Effector memory CD4-positive, alpha-beta T cell (primary cell): ENCODE measurements around the gene AGAP1.

Experiments used
- DNase-seq, 3 donors: peaks; one replicate each; pipeline ENCODE4 v3.0.0-alpha.2; 2020
- H3K27ac ChIP-seq: 2 replicates; pipeline ENCODE4 v1.7.0; 2013; ENCODE audit warnings: mild to moderate bottlenecking, low read length, moderate library complexity; ENCODE audit not compliant: insufficient read depth, poor library complexity, severe bottlenecking
- H3K27me3 ChIP-seq: replicated peaks from 2 replicates; pipeline ENCODE4 v1.7.0; 2013; ENCODE audit warnings: mild to moderate bottlenecking, low read length; ENCODE audit not compliant: insufficient read depth, control insufficient read depth, poor library complexity, severe bottlenecking
- H3K36me3 ChIP-seq: 2 replicates; pipeline ENCODE4 v1.7.0; 2013; ENCODE audit warnings: mild to moderate bottlenecking, low read length, moderate library complexity; ENCODE audit not compliant: control insufficient read depth, insufficient read depth
- H3K4me1 ChIP-seq: 2 replicates; pipeline ENCODE4 v1.7.0; 2013; ENCODE audit warnings: low read length, mild to moderate bottlenecking; ENCODE audit not compliant: control insufficient read depth, insufficient read depth, poor library complexity, severe bottlenecking
- H3K4me3 ChIP-seq: 2 replicates; pipeline ENCODE4 v1.7.0; 2013; ENCODE audit warnings: low read length, low read depth, mild to moderate bottlenecking; ENCODE audit not compliant: insufficient read depth, poor library complexity, severe bottlenecking
- H3K9me3 ChIP-seq: 2 replicates; pipeline ENCODE4 v1.7.0; 2013; ENCODE audit warnings: mild to moderate bottlenecking, low read length, moderate library complexity; ENCODE audit not compliant: control insufficient read depth

Gene AGAP1

DNA sequence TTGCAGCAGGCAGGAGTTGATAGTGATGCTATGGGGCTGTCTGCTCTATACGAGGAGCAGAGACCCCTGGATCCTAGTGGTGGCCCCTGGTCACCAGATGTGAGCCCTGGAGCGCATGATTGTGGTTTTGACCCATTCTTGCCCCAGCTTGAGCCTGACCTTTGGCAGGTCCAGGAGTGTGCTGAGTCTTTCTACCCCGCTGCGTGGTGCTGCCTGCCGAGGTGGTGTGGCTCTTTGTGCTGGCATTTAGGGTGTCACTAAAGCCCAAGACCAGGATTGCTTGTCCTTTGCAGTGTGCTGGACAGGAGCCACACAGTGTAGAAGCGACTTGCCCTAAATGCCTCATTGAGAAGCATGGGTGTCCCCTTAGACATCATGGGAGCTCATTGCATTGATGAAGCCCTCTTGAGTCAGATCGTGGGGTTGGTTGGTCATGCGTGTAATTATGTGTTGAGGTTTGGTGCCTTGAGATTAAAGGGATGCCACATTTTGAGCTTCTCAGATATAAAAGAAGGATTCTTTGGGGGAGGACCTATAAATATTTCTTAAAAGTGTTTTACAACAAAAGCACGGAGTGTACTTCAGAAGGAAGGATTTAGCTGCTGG, 88.3 kb downstream of the AGAP1 start:
- Histone ChIP-seq H3K4me1 (no peaks in the 10 kb centered on the region), H3K27me3 (no peaks in the 10 kb centered on the region)

DNA sequence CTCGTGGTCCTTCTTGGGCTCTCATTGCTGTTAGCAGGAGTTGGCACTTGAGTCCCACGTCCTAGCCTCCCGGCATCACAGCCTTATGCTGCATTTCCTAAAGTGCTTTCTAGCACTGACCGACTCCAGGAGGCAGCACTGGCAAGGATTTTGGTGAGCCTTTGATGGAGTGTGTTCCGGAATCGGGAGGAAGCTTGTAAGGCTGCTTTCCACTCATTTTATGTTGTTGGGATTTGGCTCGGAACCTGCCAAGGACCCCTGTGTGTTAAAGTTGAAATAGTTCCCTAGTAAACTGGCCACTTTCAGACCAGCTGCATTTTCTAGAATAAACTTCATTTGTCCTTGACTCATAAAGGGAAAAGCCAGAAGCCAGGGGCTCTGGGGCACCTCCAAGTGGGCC, 88.9 kb downstream of the AGAP1 start:
- no peaks in the 10 kb centered on the region for H3K9me3 ChIP-seq
- no peak for DNase-seq
- H3K36me3 ChIP-seq = no peaks in the 10 kb centered on the region
- H3K4me3 ChIP-seq = no peak overlapping the region
- H3K27ac ChIP-seq = no peak overlapping the region
- no peaks in the 10 kb centered on the region for H3K4me1 ChIP-seq
- no peaks in the 10 kb centered on the region for H3K27me3 ChIP-seq

More for the DNA sequence above, 88.3 kb downstream of the AGAP1 start:
- no peak for DNase-seq
- H3K4me3 ChIP-seq = no peak overlapping the region
- no peaks in the 10 kb centered on the region for H3K9me3 ChIP-seq
- no peaks in the 10 kb centered on the region for H3K36me3 ChIP-seq
- no peak overlapping the region for H3K27ac ChIP-seq

DNA sequence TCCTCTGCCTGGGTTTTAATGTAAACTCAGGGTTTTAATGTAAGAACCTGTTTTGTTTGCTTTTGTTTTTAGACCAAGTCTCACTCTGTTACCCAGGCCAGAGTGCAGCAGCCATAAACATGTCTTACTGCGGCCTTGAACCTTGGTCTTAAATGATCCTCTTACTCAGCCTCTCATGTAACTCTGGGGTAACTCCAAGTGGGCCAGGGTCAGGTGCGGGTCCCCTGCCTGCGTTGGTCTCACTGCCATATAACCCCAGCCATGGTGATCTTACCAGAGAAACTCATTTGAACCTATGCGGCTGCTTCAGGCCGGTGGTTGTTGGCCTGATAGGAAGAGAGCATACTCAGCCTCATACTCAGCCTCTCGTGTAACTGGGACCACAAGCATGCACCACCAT, 89.3 kb downstream of the AGAP1 start:
- Histone ChIP-seq H3K4me3 (no peak overlapping the region), H3K9me3 (no peaks in the 10 kb centered on the region), H3K27me3 (no peaks in the 10 kb centered on the region), H3K36me3 (no peaks in the 10 kb centered on the region), H3K4me1 (no peaks in the 10 kb centered on the region), H3K27ac (no peak overlapping the region)
- no peak for DNase-seq

DNA sequence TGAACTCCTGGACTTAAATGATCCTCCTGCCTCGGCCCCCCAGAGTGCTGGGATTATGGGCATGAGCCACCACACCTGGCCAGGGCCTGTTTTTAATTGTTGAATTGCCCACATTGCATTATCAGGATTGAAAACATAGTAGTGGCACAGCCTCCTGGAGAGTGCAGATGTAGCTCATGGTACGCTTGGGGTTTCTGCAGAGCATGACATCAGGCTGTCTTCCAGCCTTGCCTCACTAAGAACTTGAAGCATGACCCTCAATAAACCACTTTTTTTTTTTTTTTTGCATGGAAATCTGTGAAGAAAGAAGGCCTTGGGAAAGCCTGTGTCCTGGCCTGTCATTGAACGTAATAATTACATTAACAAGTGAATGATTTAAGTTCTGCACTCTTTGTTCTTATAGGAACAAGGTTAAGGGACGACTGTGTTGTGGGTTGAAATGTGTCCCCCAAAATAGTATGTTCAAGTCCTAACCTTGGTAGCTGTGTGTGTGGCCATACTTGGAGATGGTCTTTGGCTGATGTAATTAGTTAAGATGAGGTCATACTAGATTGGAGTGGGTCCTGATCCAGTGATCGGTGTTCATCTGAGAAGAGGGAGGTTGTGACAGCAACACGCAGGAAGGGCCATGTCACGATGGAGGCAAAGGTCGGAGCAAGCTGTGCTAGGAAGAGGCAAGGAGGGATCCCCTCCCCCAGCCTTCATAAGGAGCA, 90.2 kb downstream of the AGAP1 start:
- Histone ChIP-seq H3K4me3 (no peak overlapping the region), H3K36me3 (no peaks in the 10 kb centered on the region), H3K9me3 (no peaks in the 10 kb centered on the region), H3K27me3 (no peaks in the 10 kb centered on the region), H3K4me1 (no peaks in the 10 kb centered on the region), H3K27ac (no peak overlapping the region)
- DNase-seq = no peak

DNA sequence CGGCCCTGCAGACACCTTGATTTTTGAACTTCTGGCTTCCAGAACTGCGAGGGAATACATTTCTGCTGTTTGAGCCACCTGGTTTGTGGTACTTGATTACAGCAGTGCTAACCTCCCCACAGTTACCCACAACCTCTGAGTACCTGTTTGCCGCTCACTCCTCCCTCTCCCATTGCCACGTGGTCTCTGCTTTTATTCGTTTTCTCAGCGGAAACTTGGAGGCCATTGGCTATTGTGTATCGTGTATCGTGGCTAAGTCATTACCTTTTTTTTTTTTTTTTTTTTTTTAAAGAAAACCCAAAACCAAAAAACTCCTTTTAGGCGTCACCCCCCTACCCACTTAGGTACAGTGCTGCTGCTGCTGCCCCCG, 90.8 kb downstream of the AGAP1 start:
- Histone ChIP-seq H3K36me3 (no peaks in the 10 kb centered on the region), H3K4me3 (no peak overlapping the region), H3K27me3 (no peaks in the 10 kb centered on the region), H3K9me3 (no peaks in the 10 kb centered on the region), H3K27ac (no peak overlapping the region), H3K4me1 (no peaks in the 10 kb centered on the region)
- DNase-seq = no peak

DNA sequence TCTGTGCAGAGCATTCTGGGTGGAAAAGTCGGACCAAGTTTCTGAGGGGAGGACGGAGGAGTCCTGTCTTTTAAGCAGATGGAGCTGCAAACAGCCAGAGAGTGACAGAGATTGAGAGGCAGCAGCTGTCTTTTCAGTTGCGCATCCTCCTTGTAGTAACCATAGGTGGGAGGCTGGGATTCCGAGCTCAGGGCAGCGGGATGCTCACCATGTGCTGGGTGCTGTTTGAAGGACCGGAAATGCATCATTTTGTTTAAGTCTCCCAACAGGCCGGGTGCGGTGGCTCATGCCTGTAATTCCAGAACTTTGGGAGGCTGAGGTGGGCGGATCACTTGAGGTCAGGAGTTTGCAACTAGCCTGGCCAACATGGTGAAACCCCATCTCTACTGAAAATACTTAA, 93.4 kb downstream of the AGAP1 start:
- no peak overlapping the region for H3K27ac ChIP-seq
- no peaks in the 10 kb centered on the region for H3K9me3 ChIP-seq
- H3K27me3 ChIP-seq = no peaks in the 10 kb centered on the region
- H3K4me1 ChIP-seq = no peaks in the 10 kb centered on the region
- H3K4me3 ChIP-seq = no peak overlapping the region
- no peaks in the 10 kb centered on the region for H3K36me3 ChIP-seq
- no peak for DNase-seq

DNA sequence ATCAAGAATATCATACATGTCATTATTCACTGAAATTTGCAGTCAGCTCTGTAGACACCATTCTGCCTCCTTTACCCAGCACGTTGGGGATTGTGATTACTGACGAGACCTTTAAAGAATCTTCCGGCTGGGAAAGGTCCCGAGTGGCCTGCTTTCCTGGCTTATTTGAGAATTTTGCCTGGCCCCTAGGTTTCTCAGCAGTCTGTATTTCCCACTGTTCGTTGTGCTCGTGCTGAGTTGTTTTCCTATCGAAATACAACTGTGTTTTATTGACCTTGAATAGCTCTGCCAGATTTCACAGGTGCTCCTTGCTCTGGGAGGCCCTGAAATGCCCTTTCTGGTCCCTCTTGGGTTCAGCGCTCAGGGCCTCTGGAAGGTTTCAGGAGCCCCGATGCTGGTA, 94.9 kb downstream of the AGAP1 start:
- no peak for DNase-seq
- no peaks in the 10 kb centered on the region for H3K36me3 ChIP-seq
- H3K9me3 ChIP-seq = no peaks in the 10 kb centered on the region
- no peaks in the 10 kb centered on the region for H3K4me1 ChIP-seq
- H3K27ac ChIP-seq = no peak overlapping the region
- no peak overlapping the region for H3K4me3 ChIP-seq
- no peaks in the 10 kb centered on the region for H3K27me3 ChIP-seq

DNA sequence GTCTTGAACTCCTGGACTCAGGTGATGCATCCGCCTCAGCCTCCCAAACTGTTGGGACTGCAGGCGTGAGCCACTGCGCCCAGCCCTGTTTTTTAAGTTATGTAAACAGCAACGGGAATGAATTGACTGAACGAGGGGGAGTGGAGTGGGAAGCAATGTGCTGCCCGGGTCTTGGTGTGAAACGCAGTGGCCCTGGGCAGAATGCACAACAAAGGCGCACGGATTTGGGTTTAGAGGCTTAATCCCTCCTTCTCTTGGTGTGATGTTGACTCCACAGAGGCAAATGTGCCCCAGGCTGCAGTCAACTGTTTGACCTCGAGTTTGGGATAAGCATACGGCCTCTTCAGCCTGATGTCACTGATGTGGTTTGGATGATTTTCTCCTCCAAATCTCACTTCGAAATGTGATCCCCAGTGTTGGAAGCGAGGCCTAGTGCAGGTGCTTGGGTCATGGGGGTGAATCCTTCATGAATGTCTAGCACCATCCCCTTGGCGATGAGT, 97.4 kb downstream of the AGAP1 start:
- no peaks in the 10 kb centered on the region for H3K4me1 ChIP-seq
- no peak overlapping the region for H3K27ac ChIP-seq
- no peak overlapping the region for H3K4me3 ChIP-seq
- no peaks in the 10 kb centered on the region for H3K9me3 ChIP-seq
- no peaks in the 10 kb centered on the region for H3K36me3 ChIP-seq
- no peak for DNase-seq
- no peaks in the 10 kb centered on the region for H3K27me3 ChIP-seq

DNA sequence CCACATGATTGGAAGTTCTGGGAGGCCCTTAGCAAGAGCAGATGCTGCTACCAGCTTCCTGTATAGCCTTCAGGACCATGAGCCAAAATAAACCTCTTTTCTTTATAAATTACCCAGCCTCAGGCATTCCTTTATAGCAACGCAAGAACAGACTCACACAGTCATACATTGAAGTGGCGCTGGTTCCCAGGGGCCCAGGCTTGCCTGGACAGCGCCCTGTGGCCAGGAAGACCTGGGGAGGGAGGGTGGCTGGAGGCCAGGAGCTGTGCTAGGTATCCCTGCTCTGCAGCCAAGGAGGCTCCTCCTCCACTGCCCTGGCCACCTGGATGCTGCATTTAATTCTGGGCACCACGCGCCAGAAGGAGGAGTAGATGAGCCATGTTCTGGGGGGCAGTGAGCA, 98.1 kb downstream of the AGAP1 start:
- H3K4me3 ChIP-seq = no peak overlapping the region
- H3K9me3 ChIP-seq = no peaks in the 10 kb centered on the region
- no peak overlapping the region for H3K27ac ChIP-seq
- no peak for DNase-seq
- H3K36me3 ChIP-seq = no peaks in the 10 kb centered on the region
- H3K4me1 ChIP-seq = no peaks in the 10 kb centered on the region
- no peaks in the 10 kb centered on the region for H3K27me3 ChIP-seq

DNA sequence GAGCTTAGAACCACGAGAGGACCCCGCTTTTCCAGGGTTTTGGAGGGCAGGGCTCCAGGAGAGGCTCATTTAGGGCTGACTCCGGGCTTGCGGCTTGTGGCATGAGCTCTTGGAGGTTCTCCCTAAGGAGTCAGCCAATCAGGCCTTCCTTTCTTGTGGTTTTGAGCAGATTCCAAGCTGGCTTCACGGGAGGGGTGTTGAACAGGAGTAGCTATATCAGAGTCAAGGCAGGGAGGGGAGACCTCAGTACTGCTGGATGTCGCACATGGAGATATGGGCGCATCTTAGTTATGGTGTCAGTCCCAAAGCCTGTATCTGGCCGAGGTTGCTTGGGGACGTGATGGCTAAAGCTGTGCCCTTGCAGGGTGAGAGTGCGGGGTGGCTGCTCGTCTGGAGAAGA, 98.6 kb downstream of the AGAP1 start:
- H3K36me3 ChIP-seq = no peaks in the 10 kb centered on the region
- no peak for DNase-seq
- H3K9me3 ChIP-seq = no peaks in the 10 kb centered on the region
- H3K4me1 ChIP-seq = no peaks in the 10 kb centered on the region
- no peak overlapping the region for H3K27ac ChIP-seq
- H3K4me3 ChIP-seq = no peak overlapping the region
- H3K27me3 ChIP-seq = no peaks in the 10 kb centered on the region
